RWPE1 (cell line): ENCODE measurements around the gene RPS3.

Experiments used
- CTCF ChIA-PET: fragments of 350-600 bp; sonication (Branson Sonifier 250); formaldehyde crosslinking; extraction: SDS; loops from one replicate; lab custom pipeline; 2021; lab: Yijun Ruan, JAX
- POLR2A ChIA-PET: fragments of 400-600 bp; formaldehyde crosslinking; extraction: SDS; loops from one replicate; lab custom pipeline; 2020; ENCODE audit warnings: antibody characterized with exemption; ENCODE audit not compliant: low non-redundant PET; lab: Yijun Ruan, JAX
- DNase-seq: peaks from one replicate; pipeline ENCODE4 v3.0.0; 2012; ENCODE audit warnings: low spot score
- H3K27ac ChIP-seq: fragments of 450-650 bp; 2 replicates; pipeline ENCODE4 v1.5.1; 2017
- TF ChIP-seq, protein P1 (sequence below): fragments of 450-650 bp; conservative IDR thresholded peaks from 2 replicates; pipeline ENCODE4 v1.5.1; 2017; ENCODE audit warnings: low read depth, mild to moderate bottlenecking

Gene RPS3

DNA sequence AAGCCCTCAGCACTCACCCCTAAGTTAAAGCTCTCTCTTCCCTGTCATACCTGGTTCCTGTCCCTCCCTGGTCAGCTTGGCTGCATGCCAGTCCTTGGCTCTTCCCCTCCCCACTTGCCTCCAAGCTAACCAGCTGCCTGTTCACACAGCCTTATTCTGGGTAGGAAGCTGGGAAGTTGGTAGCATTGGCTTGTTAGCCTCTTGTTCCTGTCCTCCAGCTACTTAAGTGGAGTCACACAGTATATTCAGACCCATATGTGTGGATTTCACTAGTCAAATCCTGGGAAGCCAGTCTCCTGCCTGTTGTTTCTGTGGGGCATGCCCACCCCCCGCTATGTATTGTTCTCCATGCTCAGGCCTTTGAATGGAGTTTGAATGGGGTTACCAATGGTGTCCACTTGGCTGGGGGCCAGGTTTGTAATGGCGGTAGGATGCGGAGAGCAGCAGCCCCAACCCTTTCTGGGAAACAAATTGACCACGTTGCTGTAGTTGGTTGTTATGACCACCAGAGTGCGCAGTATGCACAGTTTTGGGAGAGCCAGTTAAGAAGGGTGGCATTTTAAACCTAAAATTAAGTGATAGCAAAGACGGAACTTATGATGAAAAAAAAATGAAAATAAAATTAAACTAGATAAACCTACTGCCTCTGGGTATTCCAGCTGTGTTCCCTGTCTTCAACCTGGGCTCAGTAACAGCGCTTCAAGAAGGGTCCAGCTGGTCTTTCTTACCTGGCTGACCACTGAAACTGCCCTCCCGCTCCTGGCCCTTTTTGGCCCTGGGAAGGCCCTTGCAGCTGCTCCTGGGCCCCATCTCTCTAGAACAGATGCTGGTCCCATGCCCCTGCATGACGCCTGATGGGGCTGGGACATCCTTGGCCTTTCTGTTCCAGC lies 10.7 kb upstream of the RPS3 start:
- no peak overlapping the region for H3K27ac ChIP-seq
- TF ChIP-seq, protein P1, sequence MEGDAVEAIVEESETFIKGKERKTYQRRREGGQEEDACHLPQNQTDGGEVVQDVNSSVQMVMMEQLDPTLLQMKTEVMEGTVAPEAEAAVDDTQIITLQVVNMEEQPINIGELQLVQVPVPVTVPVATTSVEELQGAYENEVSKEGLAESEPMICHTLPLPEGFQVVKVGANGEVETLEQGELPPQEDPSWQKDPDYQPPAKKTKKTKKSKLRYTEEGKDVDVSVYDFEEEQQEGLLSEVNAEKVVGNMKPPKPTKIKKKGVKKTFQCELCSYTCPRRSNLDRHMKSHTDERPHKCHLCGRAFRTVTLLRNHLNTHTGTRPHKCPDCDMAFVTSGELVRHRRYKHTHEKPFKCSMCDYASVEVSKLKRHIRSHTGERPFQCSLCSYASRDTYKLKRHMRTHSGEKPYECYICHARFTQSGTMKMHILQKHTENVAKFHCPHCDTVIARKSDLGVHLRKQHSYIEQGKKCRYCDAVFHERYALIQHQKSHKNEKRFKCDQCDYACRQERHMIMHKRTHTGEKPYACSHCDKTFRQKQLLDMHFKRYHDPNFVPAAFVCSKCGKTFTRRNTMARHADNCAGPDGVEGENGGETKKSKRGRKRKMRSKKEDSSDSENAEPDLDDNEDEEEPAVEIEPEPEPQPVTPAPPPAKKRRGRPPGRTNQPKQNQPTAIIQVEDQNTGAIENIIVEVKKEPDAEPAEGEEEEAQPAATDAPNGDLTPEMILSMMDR = peak; percentile 83
- ChIA-PET CTCF (interaction anchor here (0.5 to 3.1 kb wide), 12 partner anchors 11 to 763 kb away, joined by 3 to 16 read pairs (median 4); partner anchors contain the start of gene GDPD5), POLR2A (interaction anchor here (0.6 kb wide), 1 partner anchor 845 kb away, joined by 3 read pairs; no protein-coding TSS in a partner anchor)
- peak; percentile 73 for DNase-seq

DNA sequence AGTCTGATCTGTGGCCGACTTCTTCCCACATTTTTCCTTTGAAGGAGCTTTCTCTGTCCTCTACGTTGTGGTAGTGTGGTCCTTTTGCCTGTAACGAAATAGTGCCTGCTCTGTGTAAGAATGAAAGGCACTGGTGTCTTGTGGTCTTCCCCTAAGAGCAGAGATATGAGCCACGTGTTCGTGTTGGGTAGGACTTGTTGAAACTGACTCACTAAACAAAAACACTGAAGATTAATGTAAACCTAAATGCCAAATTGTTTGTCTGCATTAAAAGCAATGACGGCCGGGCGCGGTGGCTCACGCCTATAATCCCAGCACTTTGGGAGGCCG lies 10.1 kb upstream of the RPS3 start:
- CTCF ChIA-PET = interaction anchor here (0.7 to 3.1 kb wide), 5 partner anchors 12 to 143 kb away, joined by 4 to 16 read pairs (median 6); no protein-coding TSS in a partner anchor
- TF ChIP-seq, protein P1 = no peak
- no peak overlapping the region for H3K27ac ChIP-seq
- DNase-seq = no peak
- POLR2A ChIA-PET = no interaction called here

GRCh38 chr11:75389925-75390324 lies 9.4 kb upstream of the RPS3 start:
- ChIA-PET CTCF (interaction anchor here (3.1 kb wide), 1 partner anchor 143 kb away, joined by 16 read pairs; no protein-coding TSS in a partner anchor), POLR2A (no interaction called here)
- TF ChIP-seq, protein P1 = no peak
- H3K27ac ChIP-seq = no peak overlapping the region
- DNase-seq = no peak

- H3K27ac ChIP-seq = no peak overlapping the region
- ChIA-PET CTCF (no interaction called here), POLR2A (no interaction called here)
- TF ChIP-seq, protein P1 = no peak
- no peak for DNase-seq
These were observed 5.1 kb upstream of the RPS3 start for GRCh38 chr11:75394085-75394840.

DNA sequence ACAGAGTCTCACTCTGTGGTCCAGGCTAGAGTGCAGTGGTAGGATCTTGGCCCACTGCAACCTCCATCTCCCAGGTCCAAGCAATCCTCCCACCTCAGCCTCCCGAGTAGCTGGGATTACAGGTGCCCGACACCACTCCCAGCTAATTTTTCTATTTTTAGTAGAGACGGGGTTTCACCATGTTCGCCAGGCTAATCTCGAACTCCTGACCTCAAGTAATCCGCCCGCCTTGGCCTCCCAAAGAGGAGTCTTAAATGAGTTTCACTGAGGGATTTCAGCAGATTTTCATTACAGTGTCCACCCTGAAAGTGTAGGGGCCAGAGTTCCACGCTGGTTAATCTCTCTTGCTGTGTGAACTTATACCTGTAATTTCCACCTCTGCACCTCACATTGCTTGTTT lies 412 bp upstream of the RPS3 start:
- H3K27ac ChIP-seq = no peak overlapping the region
- CTCF ChIA-PET = no interaction called here
- TF ChIP-seq, protein P1 = no peak
- DNase-seq = no peak
- POLR2A ChIA-PET = no interaction called here

- DNase-seq = no peak
- TF ChIP-seq, protein P1 = no peak
- peak overlapping the region; percentile 93 for H3K27ac ChIP-seq
- ChIA-PET CTCF (interaction anchor here (0.6 kb wide), 1 partner anchor 14 kb away, joined by 3 read pairs; no protein-coding TSS in a partner anchor), POLR2A (no interaction called here)
These were observed 988 bp downstream of the RPS3 start for GRCh38 chr11:75400146-75400865.
